ENCODE results near the gene HOXA5. TPM values are rescaled to one million over a fixed set of nuclear protein-coding genes. Genes with fewer than 3 reads are reported as not detected.

Gene HOXA5
- total RNA-seq, 1 experiment from 2014 or later = not detected

GRCh38 chr7:27102581-27103442, 40.7 kb downstream of the HOXA5 start, which contains the start of gene HOXA2:
HOXA2 (minus strand) TSS chr7:27102683; CDS start chr7:27102500, 183 bp downstream.
- H4K8ac ChIP-seq (replicated peaks; ENCODE audit: insufficient read length, low read depth, low read length) = no peak within 1 kb of the TSS
- H2BK20ac ChIP-seq (ENCODE audit: low read depth, low read length, poor library complexity, severe bottlenecking) = no peak within 1 kb of the TSS
- no peak within 1 kb of the TSS for H4K5ac ChIP-seq (ENCODE audit: insufficient read length, low read depth, low read length)
- no peak for DNase-seq
- no peaks in the 10 kb centered on the region for H3K23me2 ChIP-seq (ENCODE audit: insufficient read length, low read depth, low read length, poor library complexity, severe bottlenecking)
- Mint-ChIP-seq H3K27ac (no peak within 1 kb of the TSS), H3K4me3 (peak within 1 kb of the TSS in 1 of 2 experiments; percentile 65; a peak in 3 of 5 replicates), H3K36me3 (ENCODE audit: insufficient read depth in 1 of 3, low read depth in 3 of 3) (no peaks in the 10 kb centered on the region), H3K4me1 (peaks cover 12 to 47% of the 10 kb centered on the region in 2 experiments), H3K27me3 (ENCODE audit: low read depth) (peaks cover 100% of the 10 kb centered on the region), H3K9me3 (peaks cover 8 to 22% of the 10 kb centered on the region in 2 experiments)
- H3K56ac ChIP-seq (ENCODE audit: insufficient read length, low read depth, low read length) = no peak within 1 kb of the TSS
- H2BK12ac ChIP-seq (ENCODE audit: insufficient read length, low read depth, low read length) = no peak within 1 kb of the TSS
- H3K9ac ChIP-seq (ENCODE audit: extremely low read depth, insufficient read length, low read length) = no peak within 1 kb of the TSS
- no peaks in the 10 kb centered on the region for H3K4me1 ChIP-seq (ENCODE audit: insufficient read depth, low read length)
- H2AFZ ChIP-seq (ENCODE audit: low read length) = no peak within 1 kb of the TSS
- WGBS (ENCODE audit: extremely low coverage, insufficient read length, low lambda C conversion rate) = no CpG with 5 or more reads among the region's 29 CpGs
- no peak within 1 kb of the TSS for H2BK120ac ChIP-seq (ENCODE audit: low read depth, low read length, poor library complexity, severe bottlenecking)
- H4K20me1 ChIP-seq (ENCODE audit: control insufficient read depth, insufficient read depth, insufficient read length) = peaks cover 2% of the 10 kb centered on the region
- no peak within 1 kb of the TSS for H2AK5ac ChIP-seq (ENCODE audit: insufficient read length, low read length)
- no peak within 1 kb of the TSS for H3T11ph ChIP-seq (ENCODE audit: low read length)
- no peak within 1 kb of the TSS for H3K4ac ChIP-seq (ENCODE audit: low read depth, low read length)
- H3K23ac ChIP-seq (ENCODE audit: insufficient read length, low read depth, low read length) = no peak within 1 kb of the TSS
- no peak for TF ChIP-seq CTCF (conservative IDR thresholded peaks at IDR 0.05)
- no peak within 1 kb of the TSS for H2BK5ac ChIP-seq (ENCODE audit: insufficient read length, low read length)
- peaks cover 98% of the 10 kb centered on the region for H3K27me3 ChIP-seq (ENCODE audit: insufficient read depth, low read length)
- H3K4me2 ChIP-seq (ENCODE audit: insufficient read depth, insufficient read length, low read length) = no peak within 1 kb of the TSS
- H3K14ac ChIP-seq (ENCODE audit: insufficient read depth, low read length) = no peak within 1 kb of the TSS
- no peak within 1 kb of the TSS for H4K91ac ChIP-seq (ENCODE audit: insufficient read length, low read depth, low read length)
- H3K18ac ChIP-seq (ENCODE audit: insufficient read length, low read depth, low read length) = no peak within 1 kb of the TSS
- H3K9me3 ChIP-seq (ENCODE audit: control insufficient read depth, low read depth, low read length) = no peaks in the 10 kb centered on the region
- H3K27ac ChIP-seq (ENCODE audit: insufficient read length, low read depth, low read length) = no peak within 1 kb of the TSS
- no peak within 1 kb of the TSS for H2BK15ac ChIP-seq (ENCODE audit: low read depth, low read length)
- no peaks in the 10 kb centered on the region for H3K79me1 ChIP-seq (ENCODE audit: insufficient read depth, low read depth, low read length, poor library complexity, severe bottlenecking)
- no peaks in the 10 kb centered on the region for H3K79me2 ChIP-seq (ENCODE audit: insufficient read depth, low read length)

Data from H9 (cell line).